Gastrocnemius medialis (tissue), 4 donors: ENCODE measurements around the gene ZNF501. TPM values are rescaled to one million over a fixed set of nuclear protein-coding genes. Genes with fewer than 3 reads are reported as not detected.

ENCODE experiments used
- ATAC-seq, 2 donors: fragments of 150-250 bp; one replicate each; pipeline ENCODE4 v1.9.1; 2016
- DNase-seq, 2 donors: peaks; one replicate each; pipeline ENCODE4 v3.0.0-alpha.2; 2019
- H3K27ac ChIP-seq, 4 donors: fragments of 200-600 bp; sonication (generic); 1 replicate in 1 of 4; 2 replicates in 3 of 4; pipeline ENCODE4 v1.5.1; 2016 to 2018; ENCODE audit warnings: mild to moderate bottlenecking in 2 of 4, moderate library complexity in 1 of 4
- H3K27me3 ChIP-seq, 3 donors: fragments of 200-600 bp; sonication (generic) in 2 of 3; 1 replicate in 1 of 3; 2 replicates in 2 of 3; pipeline versions ENCODE4 v1.5.1 to v1.6.0; 2016 to 2019; ENCODE audit warnings: mild to moderate bottlenecking in 1 of 3, moderate library complexity in 1 of 3
- H3K36me3 ChIP-seq, 2 donors: fragments of 200-600 bp; sonication (generic) in 1 of 2; one replicate each; pipeline ENCODE4 v1.5.1; 2017 to 2018
- H3K4me1 ChIP-seq, 2 donors: fragments of 200-600 bp; sonication (generic) in 1 of 2; one replicate each; pipeline ENCODE4 v1.5.1; 2016 to 2017; ENCODE audit warnings: mild to moderate bottlenecking in 2 of 2
- H3K4me3 ChIP-seq, 4 donors: fragments of 200-600 bp; sonication (generic) in 3 of 4; 1 replicate in 1 of 4; 2 replicates in 3 of 4; pipeline ENCODE4 v1.5.1; 2016 to 2019; ENCODE audit warnings: mild to moderate bottlenecking in 2 of 4
- H3K9me3 ChIP-seq, 3 donors: fragments of 200-600 bp; sonication (generic) in 2 of 3; 1 replicate in 1 of 3; 2 replicates in 2 of 3; pipeline ENCODE4 v1.5.1; 2016 to 2019
- POLR2A ChIP-seq, 2 donors: fragments of 450-650 bp; IDR thresholded peaks; one replicate each; pipeline ENCODE4 v1.6.1; 2017; ENCODE audit warnings: antibody characterized with exemption in 2 of 2, mild to moderate bottlenecking in 2 of 2, moderate library complexity in 2 of 2
- in situ Hi-C, 4 donors: fragments of 200-750 bp; cut with MboI; loops; one replicate each; pipeline versions ENCODE4 v1.15.0 to v1.8.0; 2017; ENCODE audit warnings: low sequenced_read_pairs in 4 of 4
- intact Hi-C: fragments of 100-400 bp; cut with DNase I; formaldehyde crosslinking; loops from one replicate; pipeline ENCODE4 v1.15.1; 2023; ENCODE audit warnings: low total_unique reads
- total RNA-seq, 4 donors: library from RNA; depleted of rRNA; stranded (reverse); fragments of >200 nt; gene quantifications; one replicate each; pipeline versions ENCODE4 v1.1.0 to v1.2.3, GENCODE V29; 2016
- TF ChIP-seq, protein P1 (sequence below), 5 experiments: fragments of 450-650 bp in 3 of 5; fragments of 200-600 bp in 2 of 5; sonication (generic) in 2 of 5; IDR thresholded peaks in 4 of 5; conservative IDR thresholded peaks in 1 of 5; 1 replicate in 4 of 5; 2 replicates in 1 of 5; pipeline ENCODE4 v1.5.1; 2016 to 2019; ENCODE audit warnings: antibody characterized with exemption in 5 of 5, mild to moderate bottlenecking in 3 of 5, moderate library complexity in 3 of 5

The ZNF501 gene
- 1 to 10 TPM in 3 of 4 donors, under 1 TPM in 1; 0.92 to 4.7 (median 1.4) TPM for total RNA-seq

DNA sequence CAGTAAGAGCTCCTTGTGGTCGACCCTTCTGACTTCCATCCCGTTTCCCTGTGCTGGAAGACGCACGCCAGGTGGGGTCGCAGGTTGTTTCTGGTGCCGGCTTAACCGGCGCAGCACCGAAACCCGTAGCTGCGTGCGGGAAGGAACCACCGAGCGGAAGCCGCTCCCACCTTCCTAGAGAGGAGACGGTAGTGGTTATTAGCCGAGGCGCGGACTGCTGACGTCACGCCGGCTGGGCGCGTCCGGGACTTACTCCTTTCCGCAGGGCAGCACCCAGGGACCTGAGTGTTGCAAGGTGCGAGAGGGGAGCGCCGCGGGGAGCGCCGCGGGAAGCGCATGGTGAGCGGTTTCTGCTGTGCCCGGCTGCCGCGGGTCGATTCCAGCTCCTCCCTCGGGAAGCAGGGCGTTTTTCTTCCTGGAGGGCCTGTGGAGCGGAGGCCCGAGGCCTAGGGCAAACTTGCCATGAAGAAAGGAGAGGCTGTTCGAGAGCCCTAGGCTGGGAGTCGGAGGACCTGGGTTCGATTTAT, at the start of gene ZNF501:
Gene ZNF501, plus strand, starts transcription at position 252 of the 527 bp plus-strand sequence. CDS start 4,787 bp downstream, outside the sequence.
- in situ Hi-C loops: no loop called here
- peaks cover 9 to 13% of the 10 kb centered on the region in 2 donors for H3K4me1 ChIP-seq
- peak; percentile 88 to 92 for DNase-seq
- peak within 1 kb of the TSS; percentile 55 to 76 (median 65) for H3K27ac ChIP-seq
- peaks cover 8 to 56% (median 26%) of the 10 kb centered on the region in 3 donors for H3K9me3 ChIP-seq
- H3K27me3 ChIP-seq: no peaks in the 10 kb centered on the region
- peaks cover 14 to 42% of the 10 kb centered on the region in 2 donors for H3K36me3 ChIP-seq
- peak within 1 kb of the TSS; percentile 71 to 90 (median 82) for H3K4me3 ChIP-seq
- ATAC-seq: peak; percentile 98 to 100
- intact Hi-C loops: loop anchor here (1.0 kb wide), 2 partner anchors 17 to 32 kb away; partner anchors contain the start of genes KIAA1143, KIF15 and ZNF502
- peak in 1 of 2 donors; percentile 32 for TF ChIP-seq POLR2A (IDR thresholded peaks at IDR 0.05)
- TF ChIP-seq, protein P1, sequence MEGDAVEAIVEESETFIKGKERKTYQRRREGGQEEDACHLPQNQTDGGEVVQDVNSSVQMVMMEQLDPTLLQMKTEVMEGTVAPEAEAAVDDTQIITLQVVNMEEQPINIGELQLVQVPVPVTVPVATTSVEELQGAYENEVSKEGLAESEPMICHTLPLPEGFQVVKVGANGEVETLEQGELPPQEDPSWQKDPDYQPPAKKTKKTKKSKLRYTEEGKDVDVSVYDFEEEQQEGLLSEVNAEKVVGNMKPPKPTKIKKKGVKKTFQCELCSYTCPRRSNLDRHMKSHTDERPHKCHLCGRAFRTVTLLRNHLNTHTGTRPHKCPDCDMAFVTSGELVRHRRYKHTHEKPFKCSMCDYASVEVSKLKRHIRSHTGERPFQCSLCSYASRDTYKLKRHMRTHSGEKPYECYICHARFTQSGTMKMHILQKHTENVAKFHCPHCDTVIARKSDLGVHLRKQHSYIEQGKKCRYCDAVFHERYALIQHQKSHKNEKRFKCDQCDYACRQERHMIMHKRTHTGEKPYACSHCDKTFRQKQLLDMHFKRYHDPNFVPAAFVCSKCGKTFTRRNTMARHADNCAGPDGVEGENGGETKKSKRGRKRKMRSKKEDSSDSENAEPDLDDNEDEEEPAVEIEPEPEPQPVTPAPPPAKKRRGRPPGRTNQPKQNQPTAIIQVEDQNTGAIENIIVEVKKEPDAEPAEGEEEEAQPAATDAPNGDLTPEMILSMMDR (IDR thresholded peaks at IDR 0.05 in 4 of 5, conservative IDR thresholded peaks at IDR 0.05 in 1 of 5): no peak

DNA sequence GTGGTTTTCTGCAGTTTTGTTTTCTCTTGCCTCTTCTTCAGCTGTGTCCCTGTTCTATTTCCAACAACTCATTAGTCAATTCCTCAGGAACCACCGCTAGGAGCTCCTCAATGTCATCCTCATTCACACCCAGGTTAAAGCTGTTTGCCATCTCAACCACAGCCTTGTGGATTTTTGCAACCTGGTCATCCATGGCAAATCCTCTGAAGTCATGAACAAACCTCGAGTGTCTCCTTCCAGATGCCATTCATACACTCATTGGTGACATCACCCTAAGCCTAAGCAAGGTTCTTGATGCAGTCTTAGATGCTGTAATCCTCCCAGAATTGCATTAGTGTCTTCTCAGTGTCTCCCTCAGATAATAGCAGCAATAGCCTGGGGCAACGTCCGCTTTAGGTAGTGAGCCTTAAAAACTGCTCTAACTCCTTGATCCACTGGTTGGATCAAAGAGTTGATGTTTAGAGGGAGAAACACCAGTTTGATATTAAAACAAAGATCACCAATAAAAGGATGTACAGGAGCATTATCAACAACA, 48.4 kb upstream of the ZNF501 start:
- no peak for ATAC-seq
- H3K27ac ChIP-seq: no peak overlapping the region
- no peaks in the 10 kb centered on the region for H3K36me3 ChIP-seq
- DNase-seq: no peak
- in situ Hi-C loops: no loop called here
- intact Hi-C loops: no loop called here
- H3K4me1 ChIP-seq: peaks cover 4 to 5% of the 10 kb centered on the region in 2 donors
- H3K4me3 ChIP-seq: no peak overlapping the region
- TF ChIP-seq, protein P1 (IDR thresholded peaks at IDR 0.05 in 4 of 5, conservative IDR thresholded peaks at IDR 0.05 in 1 of 5): no peak
- no peak for TF ChIP-seq POLR2A (IDR thresholded peaks at IDR 0.05)
- H3K9me3 ChIP-seq: no peaks in the 10 kb centered on the region
- H3K27me3 ChIP-seq: peaks cover 0 to 7% (median 0%) of the 10 kb centered on the region in 3 donors

DNA sequence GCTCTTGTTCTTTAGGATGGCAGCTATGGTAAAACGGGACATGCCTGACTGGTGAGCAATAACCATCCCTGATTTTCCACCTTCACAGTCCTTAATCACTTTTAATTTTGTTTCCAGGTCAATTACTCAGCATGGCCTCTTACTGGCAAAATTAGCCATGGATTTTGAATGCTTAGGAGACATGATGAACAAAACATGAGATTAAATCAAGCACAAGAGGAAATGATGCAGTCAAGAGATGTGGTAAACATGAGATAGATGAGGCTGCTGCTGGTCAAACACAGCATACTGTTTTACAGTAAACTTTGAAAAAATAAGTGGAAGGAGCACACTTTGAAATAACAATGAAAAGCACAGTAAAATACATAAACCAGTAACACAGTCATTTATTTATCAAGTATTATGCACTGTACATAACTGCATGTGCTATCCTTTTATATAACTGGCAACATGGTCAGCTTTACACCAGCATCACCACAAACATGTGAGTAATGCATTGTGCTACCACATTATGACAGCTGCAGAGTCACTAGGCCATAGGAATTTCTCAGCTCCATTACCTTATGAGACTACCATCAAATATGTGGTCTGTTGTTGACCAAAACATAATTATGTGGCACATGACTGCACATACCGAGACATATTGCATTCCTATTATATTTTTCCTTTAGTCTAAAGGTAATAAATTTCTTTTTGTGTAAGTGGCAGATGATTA, 47.1 kb upstream of the ZNF501 start:
- TF ChIP-seq, protein P1 (IDR thresholded peaks at IDR 0.05 in 4 of 5, conservative IDR thresholded peaks at IDR 0.05 in 1 of 5): no peak
- TF ChIP-seq POLR2A (IDR thresholded peaks at IDR 0.05): no peak
- no peak overlapping the region for H3K4me3 ChIP-seq
- no peaks in the 10 kb centered on the region for H3K36me3 ChIP-seq
- no peak for DNase-seq
- no peaks in the 10 kb centered on the region for H3K9me3 ChIP-seq
- in situ Hi-C loops (no loop called here), intact Hi-C loops (no loop called here)
- no peak overlapping the region for H3K27ac ChIP-seq
- peaks cover 0 to 9% (median 0%) of the 10 kb centered on the region in 3 donors for H3K27me3 ChIP-seq
- H3K4me1 ChIP-seq: peaks cover 4 to 5% of the 10 kb centered on the region in 2 donors
- ATAC-seq: no peak

DNA sequence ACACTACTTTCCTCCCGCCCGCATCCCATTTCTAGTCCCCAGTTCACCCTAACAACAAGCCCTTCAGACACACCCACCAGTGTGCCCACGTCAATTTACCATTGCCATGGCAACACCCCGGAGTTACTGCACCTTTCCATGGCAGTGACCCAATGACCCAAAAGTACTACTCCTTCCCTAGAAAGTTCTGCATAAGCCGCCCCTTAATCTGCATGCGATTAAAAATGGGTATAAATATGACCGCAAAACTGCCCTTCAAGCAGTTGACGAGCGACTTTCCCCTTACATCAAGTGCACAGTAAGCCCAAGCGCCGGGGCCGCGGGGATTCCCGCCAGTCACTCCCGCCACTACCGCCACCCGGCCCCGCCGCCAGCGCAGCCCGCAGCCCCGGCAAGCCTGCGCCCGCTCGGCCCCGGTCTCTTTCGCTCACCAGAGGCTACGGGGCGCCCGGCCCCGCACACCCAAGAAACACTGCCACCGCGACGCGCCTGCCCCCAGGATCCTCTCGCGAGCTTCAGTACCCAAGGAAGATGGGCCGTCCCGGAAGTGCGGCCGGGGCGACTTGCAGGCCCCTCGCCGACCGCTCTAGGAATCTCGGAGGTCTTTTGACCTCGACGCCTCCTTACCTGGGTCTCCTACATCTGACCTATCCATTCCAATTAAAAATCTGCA, 44.2 kb upstream of the ZNF501 start:
- Histone ChIP-seq H3K27ac (peak overlapping the region in 1 of 4 donors; percentile 34), H3K4me1 (peaks cover 4 to 5% of the 10 kb centered on the region in 2 donors), H3K4me3 (peak overlapping the region; percentile 60 to 78 (median 71)), H3K27me3 (peaks cover 0 to 9% (median 7%) of the 10 kb centered on the region in 3 donors), H3K9me3 (no peaks in the 10 kb centered on the region), H3K36me3 (no peaks in the 10 kb centered on the region)
- in situ Hi-C loops (no loop called here), intact Hi-C loops (no loop called here)
- DNase-seq (peak; percentile 7 to 29), ATAC-seq (no peak)
- no peak for TF ChIP-seq POLR2A (IDR thresholded peaks at IDR 0.05)
- TF ChIP-seq, protein P1 (IDR thresholded peaks at IDR 0.05 in 4 of 5, conservative IDR thresholded peaks at IDR 0.05 in 1 of 5): no peak
